HEK293T (cell line): ENCODE results near the gene TRPT1.

Source experiments
- BHLHE40 ChIP-seq: fragments of 450-650 bp; IDR thresholded peaks from 2 replicates; pipeline ENCODE4 v1.6.1; 2016; ENCODE audit warnings: mild to moderate bottlenecking, moderate library complexity, borderline replicate concordance
- FOXK2 ChIP-seq: fragments of 450-650 bp; IDR thresholded peaks from 2 replicates; pipeline ENCODE4 v1.6.1; 2016; ENCODE audit warnings: mild to moderate bottlenecking
- SP1 ChIP-seq: fragments of 450-650 bp; IDR thresholded peaks from 2 replicates; pipeline ENCODE4 v1.6.1; 2017

- TF ChIP-seq SP1 = no peak
- TF ChIP-seq BHLHE40 = no peak
- no peak for TF ChIP-seq FOXK2
Observed at GRCh38 chr11:64229090-64229743, 3.2 kb upstream of the TRPT1 start.
